Measurements from ENCODE around the gene ABR.
A peak's percentile ranks its signal among the peaks of the same experiment; 100 is the strongest.
"Not testable (repeated sequence)": the region's sequence is repeated elsewhere in the genome, so short reads cannot be mapped to it uniquely, and the experiment has no call there.

Gene ABR

DNA sequence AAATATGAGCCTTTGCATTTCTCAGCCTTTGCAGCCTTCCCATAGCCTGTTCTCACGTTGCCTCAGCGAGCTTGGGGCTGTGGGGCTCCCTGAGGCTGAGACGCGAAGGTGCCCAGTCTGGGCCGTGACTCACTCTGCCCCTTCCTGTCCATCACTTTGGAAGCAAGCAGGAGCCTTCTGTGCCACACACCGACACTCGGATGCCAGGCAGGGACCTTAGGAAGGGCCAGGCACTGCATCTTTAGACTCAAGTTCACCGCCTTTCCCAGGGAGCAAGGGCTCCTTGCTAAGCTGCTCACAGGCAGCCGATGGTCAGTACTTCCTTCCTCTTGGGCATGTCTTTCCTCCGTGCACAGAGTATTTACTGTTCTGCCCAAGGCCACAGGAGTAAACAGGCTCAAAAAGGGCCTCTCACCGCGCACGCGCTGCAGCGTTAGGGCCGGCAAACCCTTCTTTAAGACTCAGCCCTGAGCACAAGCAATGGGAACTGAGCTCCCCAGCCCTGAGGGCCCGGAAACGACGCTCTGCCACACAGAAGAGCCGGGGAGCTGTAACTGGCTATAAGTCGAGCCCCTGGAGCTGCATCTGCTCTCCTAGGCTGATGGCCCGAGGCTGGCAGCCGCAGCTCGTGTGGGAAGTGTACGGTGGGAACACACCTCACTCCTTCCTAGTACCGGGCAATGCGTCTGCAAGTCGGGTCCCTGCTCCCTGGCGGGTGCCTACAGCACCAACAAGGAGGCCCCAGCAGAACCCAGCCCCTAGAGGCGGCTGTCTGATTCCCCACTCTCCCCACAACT, 175.6 kb downstream of the ABR start:
- no peak for DNase-seq

DNA sequence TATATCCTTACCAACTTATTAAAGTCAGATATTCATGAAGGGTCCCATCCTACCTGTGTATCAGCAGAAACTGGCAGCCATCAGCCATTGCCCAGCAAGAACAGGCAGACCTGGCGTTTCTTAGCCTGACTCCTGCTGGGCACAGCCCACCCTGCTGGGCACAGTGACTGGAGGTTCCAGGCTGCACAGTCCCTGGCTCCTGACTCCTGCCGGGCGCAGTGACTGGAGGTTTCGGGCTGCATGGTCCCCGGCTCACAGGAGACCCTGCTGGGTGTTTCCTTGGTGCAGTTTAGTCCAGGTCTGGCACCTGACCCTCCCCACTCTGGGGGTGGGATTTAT, 176.2 kb downstream of the ABR start:
- no peak for DNase-seq

DNA sequence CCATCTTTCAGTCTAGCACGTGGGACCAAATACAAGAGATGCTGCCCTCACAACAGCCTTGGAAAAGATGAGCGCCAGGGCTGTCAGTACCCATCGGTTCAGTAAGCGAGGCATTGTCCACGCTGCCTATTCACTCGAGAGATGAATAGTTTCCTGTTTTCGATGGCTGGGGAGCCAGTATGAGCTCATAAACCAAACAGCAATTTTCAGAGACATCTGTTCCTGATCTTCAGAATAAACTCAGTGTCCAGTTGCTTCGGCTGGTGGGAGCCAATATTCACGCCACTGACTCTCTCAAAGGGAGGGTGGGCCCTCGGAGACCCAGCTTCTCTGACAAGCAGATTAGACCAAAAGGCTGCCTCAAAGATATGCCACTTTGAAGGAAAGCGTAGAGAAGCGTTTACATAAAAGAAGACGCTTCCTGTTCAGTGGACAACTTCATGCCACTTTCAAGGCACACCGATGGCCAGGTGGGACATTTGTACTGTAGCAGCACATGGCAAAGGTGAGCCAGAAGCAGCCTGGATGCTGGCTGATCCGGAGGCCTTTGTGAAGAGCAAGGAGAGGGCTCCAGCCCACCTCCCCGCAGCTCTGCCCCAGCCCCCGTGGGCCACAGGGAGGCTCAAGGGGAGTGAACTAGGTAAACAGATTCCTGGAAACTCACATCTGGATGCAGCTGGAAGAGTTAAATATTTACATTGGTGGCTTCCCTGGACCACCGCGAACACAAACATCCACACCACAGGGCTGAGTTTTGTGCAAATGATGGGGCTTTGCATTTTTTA, 176.8 kb downstream of the ABR start:
- DNase-seq = no peak

DNA sequence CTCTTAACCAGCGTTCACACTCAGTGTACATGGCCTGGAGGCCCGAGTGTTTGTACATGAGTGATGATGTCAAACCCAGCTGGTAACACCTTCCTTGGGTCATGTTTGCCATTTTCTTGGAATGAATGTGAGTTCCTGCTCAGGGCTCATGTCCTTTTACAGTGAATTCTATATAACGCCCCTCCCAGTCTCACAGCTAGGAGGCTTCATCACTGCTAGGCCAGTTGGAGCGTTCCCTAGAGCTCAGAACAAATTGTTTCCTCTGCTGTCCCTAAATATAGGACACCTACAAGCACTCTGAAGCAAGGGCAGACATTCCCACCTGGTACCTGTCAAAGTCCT, 177.4 kb downstream of the ABR start:
- DNase-seq = no peak

DNA sequence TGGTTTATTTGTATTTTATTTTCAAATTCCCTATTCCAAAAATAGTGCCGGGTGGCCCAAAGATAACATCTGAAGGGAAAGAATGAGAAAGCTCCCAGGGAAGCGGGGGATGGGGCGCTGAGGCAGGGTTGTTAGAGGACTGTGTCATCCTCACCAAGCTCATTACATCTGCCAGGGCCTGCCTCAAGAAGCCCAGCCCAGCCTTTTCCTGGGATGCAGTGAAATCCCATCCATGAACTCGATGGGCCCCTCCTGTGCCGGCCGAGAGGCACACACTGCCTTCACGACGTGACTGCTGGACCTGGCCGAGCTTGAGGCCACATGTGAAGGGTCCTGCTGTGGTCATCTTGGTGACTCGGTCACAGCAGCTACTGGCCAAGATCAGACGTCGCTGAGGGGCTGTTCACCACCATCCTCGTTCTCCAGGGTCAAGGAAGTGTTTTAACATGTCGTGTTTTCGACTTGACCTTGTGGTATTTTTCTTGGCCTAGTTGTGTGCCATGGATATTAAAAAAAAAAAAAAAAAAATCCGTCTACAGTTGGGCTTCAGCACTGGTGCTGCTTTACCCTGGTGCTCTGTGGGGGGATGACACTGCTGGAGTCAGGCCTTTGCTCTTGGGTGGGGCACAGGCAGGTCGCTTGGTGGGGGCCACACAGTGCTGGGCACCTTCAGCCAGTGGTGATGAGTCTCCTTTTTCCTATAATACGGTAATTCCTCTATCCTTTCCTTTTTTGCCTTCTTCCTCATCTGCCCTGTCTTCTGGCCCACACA, 178.0 kb downstream of the ABR start:
- DNase-seq = no peak

DNA sequence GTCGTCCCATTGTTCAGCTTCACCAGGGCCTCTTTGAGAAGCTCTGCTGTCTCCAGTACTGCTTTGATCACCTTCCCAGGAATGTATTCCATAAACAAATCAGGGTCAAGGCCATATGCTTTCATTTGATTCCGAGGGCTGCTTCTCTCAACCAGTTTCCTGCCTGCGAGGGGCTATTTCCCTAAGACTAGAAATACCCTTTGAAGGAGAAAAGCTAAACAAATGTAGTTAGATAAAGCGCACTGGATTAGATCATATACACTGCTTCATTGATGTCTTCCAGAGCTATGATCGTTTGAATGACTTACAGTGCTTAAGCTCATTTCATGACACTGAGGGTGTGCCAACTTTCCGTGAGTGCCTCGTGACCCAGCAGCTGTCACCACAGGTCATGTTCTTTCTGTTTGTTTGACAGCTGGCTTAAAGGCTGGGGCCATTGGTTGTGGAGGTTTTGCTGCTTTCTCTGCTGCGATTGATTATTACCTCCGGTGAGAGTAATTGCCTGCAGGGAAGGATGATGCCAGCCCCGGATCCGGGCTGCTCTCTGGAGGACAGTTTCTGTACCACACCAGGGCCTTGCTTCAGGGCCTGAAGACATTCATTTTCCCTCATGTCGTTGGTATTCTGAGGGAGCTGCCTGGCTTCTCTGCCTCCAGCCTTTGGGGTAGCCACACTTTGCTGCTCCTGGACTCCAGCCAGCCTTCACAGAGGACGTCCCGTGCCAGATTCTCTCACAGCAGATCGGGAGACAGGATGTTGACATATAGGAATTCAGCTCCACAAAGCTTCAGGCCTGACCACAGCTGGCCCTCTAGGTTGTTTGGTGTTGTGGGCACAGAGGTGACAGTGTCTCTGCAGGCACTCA, 179.0 kb downstream of the ABR start:
- no peak for DNase-seq

DNA sequence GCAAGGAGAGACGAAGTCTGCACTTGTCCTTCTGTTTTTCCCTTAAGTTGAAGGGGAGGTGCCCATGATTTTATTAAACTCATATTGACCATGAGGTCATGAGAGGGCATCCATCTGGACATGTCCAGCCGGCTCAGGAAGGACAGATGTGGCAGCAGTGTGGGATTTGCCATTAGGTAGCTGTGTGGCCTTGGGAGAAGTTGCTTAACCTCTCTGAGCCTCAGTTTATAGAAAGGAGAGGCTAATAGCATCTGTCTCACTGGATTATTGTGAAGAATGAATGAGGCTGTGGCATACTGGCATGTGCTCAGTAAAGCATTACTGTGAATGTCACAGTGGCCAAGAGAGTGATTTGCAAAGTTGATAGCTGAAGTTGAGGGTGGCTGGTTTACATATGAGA, 181.7 kb downstream of the ABR start:
- no peak for DNase-seq

DNA sequence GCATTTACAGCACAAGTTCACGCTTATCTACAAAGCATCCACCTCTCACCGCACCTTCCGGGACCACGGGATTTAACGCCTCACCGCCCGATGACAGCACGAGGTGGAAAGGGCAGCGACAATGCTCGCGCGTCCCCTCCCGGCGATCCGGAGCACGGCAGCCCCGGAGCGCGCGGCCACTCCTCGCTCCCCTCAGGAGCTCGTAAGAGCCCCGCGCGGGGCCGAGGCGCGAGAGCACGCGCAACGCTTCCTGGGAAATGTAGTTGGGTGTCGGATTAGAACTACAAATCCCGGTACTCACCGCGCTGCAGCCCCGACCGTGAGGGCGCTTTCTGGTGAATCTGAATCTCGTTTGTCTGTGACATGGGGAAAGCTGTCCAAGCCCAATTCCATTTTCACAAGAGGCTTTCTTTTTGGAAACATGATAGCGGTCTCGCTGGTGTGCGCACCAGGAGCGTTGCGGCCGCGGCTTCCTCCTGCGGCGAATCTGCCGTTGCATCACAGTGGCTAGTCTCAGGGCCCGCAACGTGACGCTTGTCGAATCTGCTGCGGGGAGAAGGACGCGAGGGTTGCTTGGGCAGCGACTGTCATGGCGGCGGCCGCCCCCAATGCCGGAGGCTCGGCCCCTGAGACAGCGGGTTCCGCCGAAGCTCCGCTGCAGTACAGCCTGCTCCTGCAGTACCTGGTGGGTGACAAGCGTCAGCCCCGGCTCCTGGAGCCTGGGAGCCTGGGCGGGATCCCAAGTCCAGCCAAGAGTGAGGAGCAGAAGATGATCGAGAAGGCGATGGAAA, 183.0 kb downstream of the ABR start, which contains the start of gene TIMM22:
Gene TIMM22, plus strand, starts transcription at position 576 of the 791 bp plus-strand sequence. Its CDS starts 14 bp downstream, at position 590.
- peak; percentile 98 for DNase-seq

DNA sequence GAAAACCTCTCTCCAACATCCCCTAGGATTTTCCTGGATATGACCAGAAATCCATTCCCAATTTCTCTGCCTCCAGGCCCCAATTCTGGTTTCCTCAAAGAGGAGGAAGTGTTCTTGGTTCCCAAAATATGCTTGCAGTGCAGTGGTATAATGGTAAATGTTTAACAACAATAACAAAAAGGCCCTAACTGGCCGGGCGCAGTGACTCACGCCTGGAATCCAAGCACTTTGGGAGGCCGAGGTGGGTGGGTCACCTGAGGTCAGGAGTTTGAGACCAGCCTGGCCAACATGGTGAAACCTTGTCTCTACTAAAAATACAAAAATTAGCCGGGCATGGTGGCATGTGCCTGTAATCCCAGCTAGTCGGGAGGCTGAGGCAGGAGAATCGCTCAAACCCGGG, 184.5 kb downstream of the ABR start:
- DNase-seq = not testable (repeated sequence)

DNA sequence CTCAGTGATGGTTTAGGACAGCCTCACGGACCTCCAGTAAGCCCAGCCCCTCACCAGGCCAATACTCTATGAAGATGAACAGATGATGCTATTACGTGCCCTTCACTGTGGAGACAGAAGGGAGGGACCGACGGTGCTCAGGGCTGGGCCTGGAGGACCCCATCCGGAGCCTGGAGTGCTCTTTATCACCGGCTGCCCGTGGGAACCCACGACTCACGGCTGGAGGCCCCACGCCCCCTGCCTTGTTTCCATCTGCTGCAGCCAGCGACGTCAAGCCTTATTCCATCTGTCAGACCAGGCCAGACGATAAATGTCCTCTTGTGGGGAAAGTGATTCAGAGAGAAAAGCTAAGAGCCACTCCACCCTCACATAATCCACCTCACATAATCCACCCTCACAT, 186.8 kb downstream of the ABR start:
- DNase-seq = no peak

DNA sequence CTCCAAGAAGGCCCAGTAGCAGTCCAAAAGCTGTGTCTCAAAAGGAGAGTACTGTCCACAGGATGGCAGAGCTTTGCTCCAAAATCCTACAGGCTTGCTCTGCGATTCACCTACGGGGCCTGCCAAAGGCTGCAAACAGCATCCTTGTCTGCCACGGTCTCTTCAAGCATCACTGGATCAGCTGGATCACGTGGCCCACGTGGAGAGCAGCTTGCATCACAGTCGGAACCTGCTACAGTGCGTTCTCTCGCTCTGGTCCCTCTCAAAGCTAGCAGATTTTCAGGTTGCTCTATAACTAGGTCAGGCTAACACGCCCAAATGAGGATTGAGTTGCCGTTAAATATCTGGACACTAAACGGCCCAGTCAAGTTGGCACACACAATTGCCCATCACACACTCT, 191.2 kb downstream of the ABR start:
- no peak for DNase-seq

DNA sequence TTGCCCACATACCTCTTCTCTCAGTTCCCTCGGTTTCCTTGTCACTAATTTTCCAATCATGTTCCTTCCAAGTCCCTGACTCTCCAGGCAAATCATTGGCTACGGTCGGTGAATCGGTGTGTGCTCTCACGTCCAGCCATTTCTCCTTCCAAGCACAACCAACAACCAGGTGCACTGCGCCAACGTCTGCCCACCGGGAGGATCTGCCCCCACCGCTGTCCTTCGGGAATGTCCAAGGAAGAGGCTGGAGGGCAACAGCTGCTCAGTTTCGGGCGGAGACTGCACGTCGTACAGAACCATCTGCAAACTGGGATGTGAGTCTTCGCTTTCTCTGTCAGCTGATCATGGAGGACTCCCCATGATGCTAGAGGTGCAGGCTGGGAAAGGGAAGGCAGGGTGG, 191.8 kb downstream of the ABR start:
- no peak for DNase-seq

DNA sequence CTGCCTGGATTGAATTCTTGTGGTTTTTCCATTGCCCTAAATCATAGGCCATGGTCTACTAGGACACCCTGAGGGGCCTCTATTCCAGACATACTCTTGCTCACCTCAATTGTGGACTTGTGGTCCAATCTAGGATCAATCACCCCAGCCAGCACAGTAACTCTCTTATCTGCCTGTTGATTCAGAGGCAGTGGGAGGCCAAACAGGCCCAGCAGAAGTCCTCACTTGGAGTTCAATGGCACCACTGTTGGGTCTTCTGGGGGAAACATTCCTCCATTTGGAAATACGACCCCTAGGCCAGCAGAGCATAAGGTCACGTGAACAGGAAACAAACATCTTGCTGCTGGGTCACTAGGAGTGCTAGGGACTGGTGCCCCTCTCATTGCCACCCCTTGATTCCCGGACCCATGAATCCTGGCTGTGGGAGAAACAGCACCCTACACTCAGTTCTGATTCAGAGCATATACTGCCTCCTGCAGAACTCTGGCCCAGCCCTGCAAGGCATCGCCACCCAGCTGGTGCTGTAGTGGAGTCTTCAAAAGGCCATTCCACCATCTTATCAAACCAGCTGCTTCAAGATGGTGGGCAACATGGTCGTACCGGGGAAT, 193.4 kb downstream of the ABR start:
- DNase-seq = no peak

DNA sequence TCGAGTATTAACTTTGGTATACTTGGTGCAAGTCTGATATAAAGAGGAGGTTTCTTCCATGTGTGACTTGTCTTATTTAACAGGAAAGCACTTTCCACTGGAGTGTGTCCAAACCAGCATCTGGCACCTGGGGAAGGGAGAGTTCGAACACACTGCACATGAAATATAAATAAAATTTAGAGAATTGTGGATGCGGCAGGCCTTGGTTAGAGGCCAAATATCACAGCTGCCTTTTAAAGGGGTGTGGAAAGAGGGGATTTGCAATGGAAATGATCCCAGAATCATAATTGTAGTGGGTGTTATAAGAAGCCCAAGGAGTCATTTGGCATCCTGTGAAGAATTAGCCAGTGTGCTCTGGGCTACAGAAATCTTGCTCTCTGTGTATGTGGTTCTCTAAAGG, 195.9 kb downstream of the ABR start:
- no peak for DNase-seq

DNA sequence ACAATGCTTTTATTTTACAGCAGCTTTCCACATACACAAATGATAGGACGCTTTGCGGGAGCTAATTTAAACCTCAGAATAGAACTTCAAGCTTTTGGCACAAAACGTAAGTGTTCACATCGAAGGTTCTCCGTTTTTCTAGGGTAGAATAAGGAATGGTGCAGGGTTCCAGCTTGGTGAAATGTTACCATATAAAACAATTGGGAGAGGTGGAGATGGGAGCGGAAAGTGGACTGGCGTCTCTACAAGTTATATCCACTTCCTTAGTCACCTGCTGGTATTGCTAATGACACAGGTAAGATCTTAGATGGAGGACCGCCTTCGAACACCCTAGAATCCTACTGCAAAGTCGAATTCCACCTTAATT, 198.5 kb downstream of the ABR start:
- DNase-seq = no peak

DNA sequence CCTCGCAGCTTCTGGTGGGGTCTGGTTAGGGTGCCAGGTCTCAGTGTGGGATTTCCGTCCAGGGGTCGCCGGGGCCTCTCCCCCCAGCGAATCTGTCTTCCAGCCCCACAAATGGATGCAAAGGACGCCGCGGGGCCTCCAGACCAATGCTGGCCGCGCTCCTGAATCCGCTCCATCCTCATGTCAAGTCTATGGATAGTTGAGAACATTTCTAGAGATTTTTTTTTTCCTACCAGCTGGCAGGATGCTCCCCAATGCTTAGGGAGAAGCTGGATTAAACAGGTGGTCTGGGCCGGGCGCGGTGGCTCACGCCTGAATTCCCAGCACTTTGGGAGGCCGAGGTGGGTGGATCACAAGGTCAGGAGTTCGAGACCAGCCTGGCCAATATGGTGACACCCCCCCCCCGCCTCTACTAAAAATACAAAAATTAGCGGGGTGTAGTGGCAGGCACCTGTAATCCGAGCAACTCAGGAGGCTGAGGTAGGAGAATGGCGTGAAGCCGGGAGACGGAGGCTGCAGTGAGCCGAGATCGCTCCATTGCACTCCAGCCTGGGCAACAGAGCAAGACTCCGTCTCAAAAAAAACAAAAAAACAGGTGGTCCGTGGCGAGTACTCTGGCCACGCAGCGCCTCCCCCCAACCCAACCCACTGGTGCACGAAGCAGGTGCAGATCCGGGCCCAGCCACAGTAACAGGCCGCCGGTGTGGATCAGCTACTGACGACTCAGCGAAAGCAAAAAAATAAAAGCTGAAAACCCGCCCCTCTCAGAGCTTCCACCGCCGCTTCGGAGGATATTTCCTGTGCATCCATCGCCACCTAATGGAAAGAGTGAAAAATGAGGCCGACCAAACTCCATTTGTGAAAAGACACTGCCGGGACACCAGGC, 199.1 kb downstream of the ABR start:
- peak; percentile 91 for DNase-seq

DNA sequence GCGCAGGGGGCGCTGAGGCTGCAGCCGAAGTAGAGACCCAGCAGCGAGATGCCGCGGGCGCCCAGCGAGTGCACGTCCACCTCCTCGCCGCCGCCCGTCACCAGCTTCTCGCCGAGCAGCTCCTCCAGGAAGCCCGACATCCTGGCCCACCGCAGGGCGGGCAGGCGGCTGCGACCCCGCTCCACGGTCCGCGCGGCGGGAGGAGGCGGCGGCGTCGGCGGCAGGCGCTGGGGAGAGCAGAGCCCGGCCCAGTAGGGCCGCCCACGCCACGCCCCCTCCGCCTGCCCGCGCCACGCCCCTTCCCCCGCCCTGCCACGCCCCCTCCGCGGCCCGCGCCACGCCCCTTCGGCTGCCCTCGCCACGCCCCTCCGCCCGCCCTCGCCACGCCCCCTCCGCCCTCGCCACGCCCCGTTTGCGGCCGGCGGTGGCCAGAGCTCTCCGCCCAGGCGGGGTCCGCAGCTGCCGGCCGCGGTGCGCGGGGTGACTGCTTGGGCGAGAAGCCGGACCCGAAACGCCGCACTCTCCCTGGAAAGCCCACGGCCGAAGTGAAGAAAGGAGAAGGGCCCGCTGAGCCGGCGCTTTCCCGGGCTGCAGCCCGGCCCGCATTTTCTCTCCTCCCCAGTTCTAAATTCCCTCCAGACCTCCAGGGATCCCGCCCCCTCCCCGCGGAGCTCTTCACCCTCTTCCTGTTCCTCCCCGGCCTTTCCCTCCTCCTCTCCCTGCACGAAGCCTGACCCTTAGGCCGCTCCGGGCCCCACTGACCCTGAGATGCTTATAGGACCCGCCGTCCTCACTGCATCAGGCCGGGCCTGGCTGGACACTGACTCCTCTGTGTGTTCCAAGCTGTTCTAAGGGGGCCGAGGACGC, 200.0 kb downstream of the ABR start, which contains the start of gene NXN:
Gene NXN, minus strand, starts transcription at position 238 of the 867 bp plus-strand sequence.
- peak; percentile 53 for DNase-seq

DNA sequence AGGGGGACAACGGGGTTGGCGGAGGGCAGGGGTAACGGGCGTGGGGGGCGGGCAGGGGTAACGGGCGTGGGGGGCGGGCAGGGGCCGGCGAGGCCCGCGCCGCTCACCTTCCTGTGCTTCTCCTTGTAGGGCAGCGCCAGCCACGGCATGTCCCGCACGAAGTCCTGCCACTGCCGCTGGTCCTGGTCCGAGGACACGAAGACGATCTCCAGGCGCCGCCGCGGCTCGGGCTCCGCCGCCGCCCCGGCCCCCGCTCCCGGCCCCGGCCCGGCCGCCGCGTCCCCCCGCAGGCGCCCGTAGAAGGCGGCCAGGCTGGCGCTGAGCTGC, 200.6 kb downstream of the ABR start:
- no peak for DNase-seq

Measured in hematopoietic multipotent progenitor cell treated with erythropoietin and hydrocortisone succinate and interleukin-3 and kit ligand, for 8 days (in vitro differentiated cells).